Measurements from ENCODE around the gene STPG4. TPM values are rescaled to one million over a fixed set of nuclear protein-coding genes. Genes with fewer than 3 reads are reported as not detected.
A peak's percentile ranks its signal among the peaks of the same experiment; 100 is the strongest.

The STPG4 gene
- total RNA-seq, 1 experiment from 2014 or later = 0.79 TPM

DNA sequence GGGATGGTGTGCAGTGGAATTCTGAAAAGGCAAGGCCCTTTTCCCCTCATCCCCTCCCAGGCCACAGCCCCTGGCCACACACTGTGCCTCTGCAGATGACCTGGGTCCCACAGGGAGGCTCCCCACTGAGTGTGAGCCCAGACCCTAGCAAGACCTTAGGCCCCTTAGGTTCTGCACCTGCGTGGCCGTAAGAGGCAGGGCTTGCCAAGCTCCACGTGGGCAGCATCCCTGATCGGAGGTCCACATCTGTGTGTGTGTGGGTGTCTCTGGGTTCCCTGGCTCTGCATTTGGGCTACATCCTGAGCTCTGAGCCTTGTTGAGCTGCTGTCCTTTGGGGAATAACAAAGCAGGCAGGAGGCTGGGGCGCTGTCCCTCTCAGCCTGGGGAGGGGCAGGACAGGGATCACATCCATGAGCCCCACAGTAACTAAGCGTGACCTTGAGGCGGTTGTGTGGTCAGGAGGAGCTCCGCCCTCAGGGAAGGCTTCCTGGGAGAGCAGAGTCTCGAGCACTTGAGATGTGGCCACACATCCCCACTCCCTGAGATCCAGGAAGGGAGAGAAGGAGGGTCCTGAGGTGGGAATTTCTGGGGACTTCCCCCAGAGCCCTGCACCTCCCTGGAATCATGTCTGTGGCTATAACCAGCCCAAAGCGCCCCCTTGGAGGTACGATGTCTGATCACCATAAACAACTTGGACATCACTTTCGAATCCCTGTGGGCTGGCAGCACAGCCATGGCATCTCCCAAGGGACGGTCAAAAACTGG is 84.8 kb downstream of the STPG4 start:
- ChIA-PET POLR2A (interaction anchor here (0.9 to 1.5 kb wide), 3 partner anchors 9 to 34 kb away, joined by 3 to 6 read pairs (median 6); no protein-coding TSS in a partner anchor), CTCF (interaction anchor here (0.7 to 1.8 kb wide), 5 partner anchors 9 to 622 kb away, joined by 3 to 9 read pairs (median 7); no protein-coding TSS in a partner anchor)
- H3K27me3 Mint-ChIP-seq (ENCODE audit: insufficient read depth, unreplicated experiment) = no peaks in the 10 kb centered on the region
- H3K36me3 Mint-ChIP-seq (ENCODE audit: insufficient read depth, unreplicated experiment) = peaks cover 55% of the 10 kb centered on the region
- intact Hi-C loops (cut with micrococcal nuclease; ENCODE audit: unreplicated experiment) = no loop called here
- H3K9me3 Mint-ChIP-seq (ENCODE audit: unreplicated experiment) = no peaks in the 10 kb centered on the region
- no peak for DNase-seq
- BruUV-seq (replicated peaks) = no TSS peak
- H3K4me3 ChIP-seq (ENCODE audit: low read depth, low read length) = no peak overlapping the region
- TF ChIP-seq, protein P1, sequence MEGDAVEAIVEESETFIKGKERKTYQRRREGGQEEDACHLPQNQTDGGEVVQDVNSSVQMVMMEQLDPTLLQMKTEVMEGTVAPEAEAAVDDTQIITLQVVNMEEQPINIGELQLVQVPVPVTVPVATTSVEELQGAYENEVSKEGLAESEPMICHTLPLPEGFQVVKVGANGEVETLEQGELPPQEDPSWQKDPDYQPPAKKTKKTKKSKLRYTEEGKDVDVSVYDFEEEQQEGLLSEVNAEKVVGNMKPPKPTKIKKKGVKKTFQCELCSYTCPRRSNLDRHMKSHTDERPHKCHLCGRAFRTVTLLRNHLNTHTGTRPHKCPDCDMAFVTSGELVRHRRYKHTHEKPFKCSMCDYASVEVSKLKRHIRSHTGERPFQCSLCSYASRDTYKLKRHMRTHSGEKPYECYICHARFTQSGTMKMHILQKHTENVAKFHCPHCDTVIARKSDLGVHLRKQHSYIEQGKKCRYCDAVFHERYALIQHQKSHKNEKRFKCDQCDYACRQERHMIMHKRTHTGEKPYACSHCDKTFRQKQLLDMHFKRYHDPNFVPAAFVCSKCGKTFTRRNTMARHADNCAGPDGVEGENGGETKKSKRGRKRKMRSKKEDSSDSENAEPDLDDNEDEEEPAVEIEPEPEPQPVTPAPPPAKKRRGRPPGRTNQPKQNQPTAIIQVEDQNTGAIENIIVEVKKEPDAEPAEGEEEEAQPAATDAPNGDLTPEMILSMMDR (IDR thresholded peaks at IDR 0.05; ENCODE audit: insufficient read depth in 1 of 2, low read depth in 1 of 2, low read length in 1 of 2, severe bottlenecking in 1 of 2, unreplicated experiment in 1 of 2) = no peak
- peaks cover 53% of the 10 kb centered on the region for H3K4me1 ChIP-seq
- H3K27me3 ChIP-seq (replicated peaks; ENCODE audit: control insufficient read depth, insufficient read depth, low read length) = no peaks in the 10 kb centered on the region
- peaks cover 1% of the 10 kb centered on the region; the same call in 1 of the 2 replicates for H3K36me3 ChIP-seq (ENCODE audit: control insufficient read depth, insufficient read depth, low read length)
- no peak overlapping the region for H3K4me3 Mint-ChIP-seq (ENCODE audit: unreplicated experiment)
- peaks cover 57% of the 10 kb centered on the region for H3K4me1 Mint-ChIP-seq (ENCODE audit: low read depth, unreplicated experiment)
- H3K9me3 ChIP-seq = no peaks in the 10 kb centered on the region
- peak overlapping the region; percentile 91 for H3K27ac Mint-ChIP-seq (ENCODE audit: unreplicated experiment)

DNA sequence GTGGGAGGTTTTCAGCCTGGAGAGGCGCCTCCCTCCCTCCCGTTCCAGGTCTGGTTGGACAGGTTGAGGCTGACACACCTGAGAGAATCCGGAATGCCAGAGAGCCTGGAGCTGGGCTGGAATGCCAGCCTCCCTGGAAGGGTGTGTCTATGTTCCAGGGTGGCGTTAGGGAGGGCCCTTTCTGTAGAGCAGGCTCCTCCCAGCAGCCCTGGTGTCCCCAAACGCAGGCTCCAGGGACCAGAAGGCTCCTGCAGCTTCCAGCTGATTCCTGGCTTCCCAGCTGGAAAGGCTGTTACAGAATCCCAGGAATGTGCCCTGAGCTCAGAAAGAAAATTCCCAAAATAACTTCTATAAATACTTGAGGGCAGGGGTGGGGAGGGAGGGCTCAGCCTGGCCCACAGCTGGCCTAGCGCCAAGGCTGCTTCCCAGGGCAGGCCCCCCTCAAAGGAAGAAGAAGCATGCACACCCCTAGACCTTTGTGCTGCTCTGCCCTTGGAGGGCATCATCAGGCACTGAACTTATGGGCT is 85.4 kb downstream of the STPG4 start:
- H3K9me3 Mint-ChIP-seq (ENCODE audit: unreplicated experiment) = no peaks in the 10 kb centered on the region
- no peaks in the 10 kb centered on the region for H3K27me3 ChIP-seq (replicated peaks; ENCODE audit: control insufficient read depth, insufficient read depth, low read length)
- H3K4me3 Mint-ChIP-seq (ENCODE audit: unreplicated experiment) = no peak overlapping the region
- no peaks in the 10 kb centered on the region for H3K27me3 Mint-ChIP-seq (ENCODE audit: insufficient read depth, unreplicated experiment)
- intact Hi-C loops (cut with micrococcal nuclease; ENCODE audit: unreplicated experiment) = loop anchor here (1.0 kb wide), 1 partner anchor 10 kb away; no protein-coding TSS in a partner anchor
- H3K4me3 ChIP-seq (ENCODE audit: low read depth, low read length) = no peak overlapping the region
- peaks cover 52% of the 10 kb centered on the region for H3K36me3 Mint-ChIP-seq (ENCODE audit: insufficient read depth, unreplicated experiment)
- peak overlapping the region; percentile 91 for H3K27ac Mint-ChIP-seq (ENCODE audit: unreplicated experiment)
- CTCF ChIA-PET = interaction anchor here (0.7 to 1.8 kb wide), 5 partner anchors 10 to 623 kb away, joined by 3 to 9 read pairs (median 7); no protein-coding TSS in a partner anchor
- peak; percentile 94 to 96 for DNase-seq
- H3K36me3 ChIP-seq (ENCODE audit: control insufficient read depth, insufficient read depth, low read length) = peaks cover 1% of the 10 kb centered on the region; the same call in 1 of the 2 replicates
- POLR2A ChIA-PET = interaction anchor here (0.9 to 1.5 kb wide), 3 partner anchors 10 to 34 kb away, joined by 3 to 6 read pairs (median 6); no protein-coding TSS in a partner anchor
- peaks cover 59% of the 10 kb centered on the region for H3K4me1 Mint-ChIP-seq (ENCODE audit: low read depth, unreplicated experiment)
- peaks cover 55% of the 10 kb centered on the region for H3K4me1 ChIP-seq
- TF ChIP-seq, protein P1 (IDR thresholded peaks at IDR 0.05; ENCODE audit: insufficient read depth in 1 of 2, low read depth in 1 of 2, low read length in 1 of 2, severe bottlenecking in 1 of 2, unreplicated experiment in 1 of 2) = no peak
- no TSS peak for BruUV-seq (replicated peaks)
- no peaks in the 10 kb centered on the region for H3K9me3 ChIP-seq

DNA sequence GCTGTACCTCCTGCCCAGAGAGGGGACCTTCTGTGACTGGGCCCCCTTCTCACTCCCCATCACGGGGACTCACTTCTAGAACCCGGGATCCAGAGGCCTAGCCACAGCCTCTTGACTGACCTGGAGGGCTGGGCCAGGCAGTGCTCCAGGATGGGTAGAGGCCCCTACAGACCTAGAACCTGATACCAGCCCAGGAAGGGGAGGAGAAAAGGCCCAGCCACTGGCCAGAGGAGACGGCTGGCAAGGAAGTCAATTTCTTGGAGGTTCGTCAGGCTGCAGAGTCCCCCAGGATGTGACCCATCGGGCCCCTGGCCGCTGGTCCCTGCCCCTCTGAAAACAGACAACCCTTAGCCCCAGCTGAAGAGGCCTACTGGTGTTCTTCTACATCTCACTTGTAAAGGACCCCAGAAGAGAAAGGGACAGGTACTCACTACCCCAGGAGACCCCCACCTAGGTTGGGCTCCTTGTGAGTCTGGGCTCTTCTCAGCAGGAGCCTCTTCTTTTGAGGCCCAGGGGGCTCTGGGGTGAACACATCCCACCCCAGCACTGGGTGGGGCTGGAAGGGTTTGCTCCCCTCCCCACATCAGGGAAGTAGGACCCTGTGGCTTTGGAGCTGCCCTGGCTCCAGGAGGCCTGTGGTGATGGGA is 86.0 kb downstream of the STPG4 start:
- POLR2A ChIA-PET = interaction anchor here (0.9 to 1.5 kb wide), 3 partner anchors 10 to 33 kb away, joined by 3 to 6 read pairs (median 6); no protein-coding TSS in a partner anchor
- no peak for DNase-seq
- Mint-ChIP-seq H3K27ac (ENCODE audit: unreplicated experiment) (peak overlapping the region; percentile 91), H3K36me3 (ENCODE audit: insufficient read depth, unreplicated experiment) (peaks cover 52% of the 10 kb centered on the region), H3K27me3 (ENCODE audit: insufficient read depth, unreplicated experiment) (no peaks in the 10 kb centered on the region), H3K4me3 (ENCODE audit: unreplicated experiment) (no peak overlapping the region), H3K4me1 (ENCODE audit: low read depth, unreplicated experiment) (peaks cover 61% of the 10 kb centered on the region), H3K9me3 (ENCODE audit: unreplicated experiment) (no peaks in the 10 kb centered on the region)
- H3K27me3 ChIP-seq (replicated peaks; ENCODE audit: control insufficient read depth, insufficient read depth, low read length) = no peaks in the 10 kb centered on the region
- CTCF ChIA-PET = interaction anchor here (0.9 to 1.8 kb wide), 3 partner anchors 10 to 254 kb away, joined by 4 to 9 read pairs (median 7); no protein-coding TSS in a partner anchor
- TF ChIP-seq, protein P1 (IDR thresholded peaks at IDR 0.05; ENCODE audit: insufficient read depth in 1 of 2, low read depth in 1 of 2, low read length in 1 of 2, severe bottlenecking in 1 of 2, unreplicated experiment in 1 of 2) = no peak
- H3K4me3 ChIP-seq (ENCODE audit: low read depth, low read length) = no peak overlapping the region
- intact Hi-C loops (cut with micrococcal nuclease; ENCODE audit: unreplicated experiment) = loop anchor here (1.0 kb wide), 1 partner anchor 10 kb away; no protein-coding TSS in a partner anchor
- peaks cover 61% of the 10 kb centered on the region for H3K4me1 ChIP-seq
- peaks cover 1% of the 10 kb centered on the region; the same call in 1 of the 2 replicates for H3K36me3 ChIP-seq (ENCODE audit: control insufficient read depth, insufficient read depth, low read length)
- no TSS peak for BruUV-seq (replicated peaks)
- H3K9me3 ChIP-seq = no peaks in the 10 kb centered on the region
